Measurements from ENCODE around the gene TECPR1. TPM values are rescaled to one million over a fixed set of nuclear protein-coding genes. Genes with fewer than 3 reads are reported as not detected.

The TECPR1 gene
- total and polyA plus RNA-seq, 2 experiments from 2014 or later: 4.6 to 24.4 TPM

GRCh38 chr7:98223351-98223897 lies 28.6 kb downstream of the TECPR1 start:
- no peak for DNase-seq (ENCODE audit: low spot score)
- Histone ChIP-seq H3K27me3 (ENCODE audit: insufficient read depth) (no peaks in the 10 kb centered on the region), H4K20me1 (replicated peaks; ENCODE audit: insufficient read depth) (no peaks in the 10 kb centered on the region), H3K4me3 (no peak overlapping the region), H3K79me2 (replicated peaks; ENCODE audit: insufficient read depth) (no peaks in the 10 kb centered on the region), H3K36me3 (ENCODE audit: insufficient read depth) (no peaks in the 10 kb centered on the region), H2AFZ (no peak overlapping the region), H3F3A (replicated peaks; ENCODE audit: low read depth) (no peaks in the 10 kb centered on the region), H3K4me2 (no peak overlapping the region), H3K4me1 (ENCODE audit: insufficient read depth) (peaks cover 2% of the 10 kb centered on the region; the same call in 1 of the 2 replicates), H3K9me2 (ENCODE audit: insufficient read depth) (no peaks in the 10 kb centered on the region), H3K27ac (ENCODE audit: low read depth) (no peak overlapping the region)
- Mint-ChIP-seq H3K27ac (peak overlapping the region; percentile 89), H3K27me3 (ENCODE audit: insufficient read depth, low read depth, poor library complexity) (peaks cover 8% of the 10 kb centered on the region), H3K36me3 (ENCODE audit: low read depth) (no peaks in the 10 kb centered on the region), H3K4me1 (peaks cover under 1% of the 10 kb centered on the region), H3K4me3 (no peak overlapping the region), H3K9me3 (no peaks in the 10 kb centered on the region)
- TF ChIP-seq REST (IDR thresholded peaks at IDR 0.05; ENCODE audit: unreplicated experiment) (no peak), NANOG (IDR thresholded peaks at IDR 0.05; ENCODE audit: borderline replicate concordance) (no peak), POLR2AphosphoS5 (IDR thresholded peaks at IDR 0.05; ENCODE audit: low read depth) (no peak)
- no peak for ATAC-seq

- Mint-ChIP-seq H3K4me3 (no peak overlapping the region), H3K27me3 (ENCODE audit: insufficient read depth, low read depth, poor library complexity) (peaks cover 5% of the 10 kb centered on the region), H3K4me1 (peaks cover 4% of the 10 kb centered on the region), H3K27ac (no peak overlapping the region), H3K36me3 (ENCODE audit: low read depth) (no peaks in the 10 kb centered on the region), H3K9me3 (no peaks in the 10 kb centered on the region)
- ATAC-seq: no peak
- Histone ChIP-seq H3K4me2 (no peak overlapping the region), H3K27ac (ENCODE audit: low read depth) (no peak overlapping the region), H3K4me3 (no peak overlapping the region), H3K4me1 (ENCODE audit: insufficient read depth) (peaks cover 5% of the 10 kb centered on the region; the same call in 1 of the 2 replicates), H3K79me2 (replicated peaks; ENCODE audit: insufficient read depth) (no peaks in the 10 kb centered on the region), H3K9me2 (ENCODE audit: insufficient read depth) (no peaks in the 10 kb centered on the region), H3F3A (replicated peaks; ENCODE audit: low read depth) (no peaks in the 10 kb centered on the region), H2AFZ (no peak overlapping the region), H3K36me3 (ENCODE audit: insufficient read depth) (no peaks in the 10 kb centered on the region), H4K20me1 (replicated peaks; ENCODE audit: insufficient read depth) (no peaks in the 10 kb centered on the region), H3K27me3 (ENCODE audit: insufficient read depth) (no peaks in the 10 kb centered on the region)
- no peak for DNase-seq (ENCODE audit: low spot score)
- no peak for TF ChIP-seq CTCF (conservative IDR thresholded peaks at IDR 0.05; ENCODE audit: low read depth in 2 of 2)
- TF ChIP-seq EZH2 (IDR thresholded peaks at IDR 0.05; ENCODE audit: low read depth, unreplicated experiment): no peak
- TF ChIP-seq ZNF114 (CRISPR knock-in tag; IDR thresholded peaks at IDR 0.05): no peak
- no peak for TF ChIP-seq NANOG (IDR thresholded peaks at IDR 0.05; ENCODE audit: borderline replicate concordance)
- no peak for TF ChIP-seq ZNF462 (CRISPR knock-in tag; IDR thresholded peaks at IDR 0.05)
- TF ChIP-seq JUNB (IDR thresholded peaks at IDR 0.05; ENCODE audit: unreplicated experiment): no peak
- no peak for TF ChIP-seq POLR2AphosphoS5 (IDR thresholded peaks at IDR 0.05; ENCODE audit: low read depth)
- no peak for TF ChIP-seq ZNF331 (CRISPR knock-in tag; IDR thresholded peaks at IDR 0.05; ENCODE audit: low read depth)
Measured at GRCh38 chr7:98222533-98223195, 29.4 kb downstream of the TECPR1 start.

Measured in GM23338 (cell line).